ENCODE data around the gene PRKAG2. TPM values are rescaled to one million over a fixed set of nuclear protein-coding genes. Genes with fewer than 3 reads are reported as not detected.

Gene PRKAG2
- total and polyA plus RNA-seq, 2 of the 8 experiments (the other 6 are each of a cell fraction or from before 2014, with no cell fraction given), result 7.5 to 18.1 TPM

GRCh38 chr7:151853896-151854719 is 22.8 kb downstream of the PRKAG2 start:
- H3K27ac ChIP-seq (ENCODE audit: low read depth, low read length), result no peak overlapping the region
- H3K27me3 ChIP-seq (replicated peaks in 1 of 4; ENCODE audit: control insufficient read depth in 3 of 4, extremely low read depth in 1 of 4, insufficient read depth in 3 of 4, low read length in 3 of 4), result no peaks in the 10 kb centered on the region
- no peak overlapping the region for H2AK5ac ChIP-seq (ENCODE audit: low read depth, low read length)
- H3K79me2 ChIP-seq (ENCODE audit: control insufficient read depth in 1 of 2, insufficient read depth in 2 of 2, low read length in 2 of 2), result no peaks in the 10 kb centered on the region
- no peaks in the 10 kb centered on the region for H3K79me1 ChIP-seq (ENCODE audit: low read depth, low read length)
- no peak overlapping the region for H3K9ac ChIP-seq (replicated peaks in 1 of 4; ENCODE audit: extremely low read depth in 1 of 4, low read depth in 3 of 4, low read length in 3 of 4)
- FAIRE-seq (no peak), DNase-seq (ENCODE audit: low read depth in 1 of 2, low spot score in 2 of 2) (no peak)
- H3K4me1 ChIP-seq (replicated peaks in 1 of 4; ENCODE audit: control insufficient read depth in 3 of 4, insufficient read depth in 4 of 4, low read length in 3 of 4), result peaks cover 0 to 3% (median 0%) of the 10 kb centered on the region in 4 experiments; a peak in 1 of 7 replicates
- peaks cover 7% of the 10 kb centered on the region; the same call in 1 of the 2 replicates for H3K23me2 ChIP-seq (ENCODE audit: low read depth, low read length)
- H3K56ac ChIP-seq (replicated peaks; ENCODE audit: insufficient read length, low read depth, low read length), result no peak overlapping the region
- H3K18ac ChIP-seq (ENCODE audit: extremely low read depth, low read length), result no peak overlapping the region
- H3K4me2 ChIP-seq (ENCODE audit: insufficient read depth in 1 of 2, low read depth in 2 of 2, low read length in 2 of 2), result no peak overlapping the region
- H4K5ac ChIP-seq (ENCODE audit: insufficient read length, low read depth, low read length), result no peak overlapping the region
- H4K91ac ChIP-seq (replicated peaks; ENCODE audit: insufficient read length, low read length), result no peak overlapping the region
- ChIA-PET POLR2A (ENCODE audit: partially characterized antibody) (interaction anchor here (0.6 kb wide), 1 partner anchor 21 kb away, joined by 3 read pairs; no protein-coding TSS in a partner anchor), CTCF (ENCODE audit: partially characterized antibody) (interaction anchor here (0.6 to 1.3 kb wide), 4 partner anchors 10 to 595 kb away, joined by 3 to 4 read pairs (median 3); no protein-coding TSS in a partner anchor)
- no peak for TF ChIP-seq EZH2 (IDR thresholded peaks at IDR 0.05; ENCODE audit: low read depth, low read length, severe bottlenecking)
- peak overlapping the region; percentile 46; the same call in 1 of the 2 replicates for H2BK15ac ChIP-seq (ENCODE audit: low read length)
- no peak overlapping the region; the same call in 1 of the 2 replicates for H4K8ac ChIP-seq (ENCODE audit: extremely low read depth, insufficient read depth, low read length)
- 81% methylated on average over 18 of the region's 18 CpGs; no CpG with 5 or more reads in 1 of the 2 experiments for WGBS, 2 experiments (ENCODE audit: extremely low coverage in 1 of 2, insufficient coverage in 1 of 2, insufficient read length in 1 of 2, insufficient replicate concordance in 2 of 2, low coverage in 1 of 2, low lambda C conversion rate in 2 of 2, missing lambda C conversion rate in 1 of 2)
- peak overlapping the region; percentile 49; the same call in 1 of the 2 replicates for H2BK5ac ChIP-seq (ENCODE audit: low read depth, low read length)
- H3K9me3 ChIP-seq (ENCODE audit: insufficient read depth in 2 of 2, low read depth in 1 of 2, low read length in 1 of 2), result no peaks in the 10 kb centered on the region
- no peak overlapping the region for H2AFZ ChIP-seq (ENCODE audit: low read length)
- H4K20me1 ChIP-seq (replicated peaks in 1 of 2; ENCODE audit: control insufficient read depth in 1 of 2, insufficient read depth in 2 of 2, low read length in 2 of 2), result peaks cover 0 to 3% of the 10 kb centered on the region in 2 experiments
- H3K23ac ChIP-seq (ENCODE audit: insufficient read length), result no peak overlapping the region
- H3K4ac ChIP-seq (replicated peaks; ENCODE audit: insufficient read length, low read depth, low read length), result no peak overlapping the region
- no peak overlapping the region for H3K4me3 ChIP-seq (ENCODE audit: extremely low read depth in 1 of 4, insufficient read depth in 2 of 4, low read depth in 3 of 4, low read length in 4 of 4)
- no peak overlapping the region for H2BK20ac ChIP-seq (ENCODE audit: low read length)
- no peak overlapping the region for H2BK120ac ChIP-seq (replicated peaks; ENCODE audit: low read depth, low read length)
- H3K36me3 ChIP-seq (ENCODE audit: control insufficient read depth in 2 of 4, insufficient read depth in 4 of 4, low read length in 3 of 4), result no peaks in the 10 kb centered on the region
- H3K14ac ChIP-seq (ENCODE audit: insufficient read length), result no peak overlapping the region
- H2BK12ac ChIP-seq (ENCODE audit: low read depth, low read length), result peak overlapping the region; percentile 92; the same call in 1 of the 2 replicates

All from H1 (cell line).